Measurements from ENCODE around the gene SBF2.
"Not testable (repeated sequence)": the region's sequence is repeated elsewhere in the genome, so short reads cannot be mapped to it uniquely, and the experiment has no call there.

Gene SBF2

DNA sequence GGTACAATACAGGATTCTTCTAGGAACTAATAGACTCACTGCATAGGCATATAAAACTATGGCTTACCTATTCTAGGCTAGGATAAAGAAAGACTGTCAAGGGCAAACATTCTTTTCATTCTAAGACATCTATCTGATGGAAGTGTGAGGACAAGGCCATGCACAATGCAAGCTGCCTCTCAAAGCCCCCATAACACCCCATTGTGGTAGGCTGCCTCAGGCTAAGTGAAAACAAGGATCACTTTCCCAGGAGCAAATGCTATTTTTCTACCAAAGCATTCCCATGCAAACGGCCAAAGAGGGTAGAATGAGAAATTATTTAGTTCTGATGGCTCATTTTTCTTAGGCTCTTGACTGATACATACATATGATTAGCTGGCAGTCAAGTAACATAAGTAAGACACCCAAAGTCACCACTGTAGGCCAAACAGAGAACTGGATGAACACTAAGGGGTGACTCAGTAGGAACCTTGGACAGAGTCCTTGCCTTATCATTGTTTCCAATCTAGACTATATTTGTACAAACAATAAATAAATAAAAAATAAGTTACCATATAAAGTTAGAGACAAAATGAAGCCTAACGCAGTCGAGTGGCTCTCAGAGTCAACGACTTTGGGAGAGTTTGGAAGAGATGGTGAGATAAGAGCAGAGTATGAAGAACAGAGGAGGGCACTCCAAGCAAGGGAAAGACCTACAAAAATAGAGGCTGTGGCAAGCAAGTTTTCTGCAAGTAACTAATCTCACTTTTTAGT lies 303.6 kb downstream of the SBF2 start:
- no peak for DNase-seq (ENCODE audit: low read depth)
- TF ChIP-seq CTCF (IDR thresholded peaks at IDR 0.05; ENCODE audit: insufficient read depth, low read depth, low read length, missing control alignments): peak; percentile 12
- H3K4me3 ChIP-seq (ENCODE audit: low read length): no peak overlapping the region

DNA sequence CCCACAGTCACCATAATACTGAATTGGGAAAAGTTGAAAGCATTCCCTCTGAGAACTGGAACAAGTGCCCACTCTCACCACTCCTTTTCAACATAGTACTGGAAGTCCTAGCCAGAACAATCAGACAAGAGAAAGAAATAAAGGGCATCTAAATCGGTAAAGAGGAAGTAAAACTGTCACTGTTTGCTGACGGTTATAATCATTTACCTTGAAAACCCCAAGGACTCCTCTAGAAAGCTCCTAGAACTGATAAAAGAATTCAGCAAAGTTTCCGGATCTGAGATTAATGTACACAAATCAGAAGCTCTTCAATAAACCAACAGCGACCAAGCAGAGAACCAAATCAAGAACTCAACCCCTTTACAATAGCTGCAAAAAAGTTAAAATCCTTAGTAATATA lies 306.7 kb downstream of the SBF2 start:
- not testable (repeated sequence) for DNase-seq (ENCODE audit: low read depth); H3K4me3 ChIP-seq (ENCODE audit: low read length)

DNA sequence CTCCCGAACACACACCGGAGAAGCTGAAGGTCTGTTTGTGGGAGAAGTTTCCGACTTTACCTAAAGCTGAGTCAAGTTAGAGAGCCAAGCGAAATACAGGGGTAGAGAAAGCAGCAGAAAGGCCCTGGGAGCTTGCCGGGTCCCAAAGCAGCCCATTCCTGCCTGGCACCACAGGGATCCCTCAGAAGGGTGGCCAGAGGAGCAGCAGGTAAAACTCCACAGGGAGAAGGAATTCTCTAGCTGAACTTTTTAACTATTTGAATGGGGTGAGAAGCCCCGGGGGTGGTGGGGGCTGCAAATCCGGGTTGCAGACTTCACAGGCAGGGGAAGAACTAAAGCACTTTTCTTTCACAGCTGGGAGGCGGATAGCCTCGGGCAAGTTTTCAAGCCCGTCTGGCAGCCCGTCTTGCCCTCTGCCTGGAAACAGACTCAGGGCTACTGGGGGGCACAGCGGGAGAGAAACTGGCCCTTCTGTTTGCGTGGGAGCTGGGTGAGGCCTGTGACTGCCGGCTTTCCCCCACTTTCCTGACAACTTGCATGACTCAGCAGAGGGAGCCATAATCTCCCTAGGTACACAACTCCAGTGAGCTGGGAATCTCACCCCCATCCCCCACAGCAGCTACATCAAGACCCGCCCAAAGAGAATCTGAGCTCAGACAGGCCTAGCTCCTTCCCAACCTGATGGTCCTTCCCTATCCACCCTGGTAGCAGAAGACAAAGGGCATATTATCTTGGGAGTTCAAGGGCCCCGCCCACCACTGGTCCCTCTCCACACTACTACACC lies 311.0 kb downstream of the SBF2 start:
- DNase-seq (ENCODE audit: low read depth): peak; percentile 68
- H3K4me3 ChIP-seq (ENCODE audit: low read length): no peak overlapping the region
- no peak for TF ChIP-seq CTCF (IDR thresholded peaks at IDR 0.05; ENCODE audit: insufficient read depth, low read depth, low read length, missing control alignments)

DNA sequence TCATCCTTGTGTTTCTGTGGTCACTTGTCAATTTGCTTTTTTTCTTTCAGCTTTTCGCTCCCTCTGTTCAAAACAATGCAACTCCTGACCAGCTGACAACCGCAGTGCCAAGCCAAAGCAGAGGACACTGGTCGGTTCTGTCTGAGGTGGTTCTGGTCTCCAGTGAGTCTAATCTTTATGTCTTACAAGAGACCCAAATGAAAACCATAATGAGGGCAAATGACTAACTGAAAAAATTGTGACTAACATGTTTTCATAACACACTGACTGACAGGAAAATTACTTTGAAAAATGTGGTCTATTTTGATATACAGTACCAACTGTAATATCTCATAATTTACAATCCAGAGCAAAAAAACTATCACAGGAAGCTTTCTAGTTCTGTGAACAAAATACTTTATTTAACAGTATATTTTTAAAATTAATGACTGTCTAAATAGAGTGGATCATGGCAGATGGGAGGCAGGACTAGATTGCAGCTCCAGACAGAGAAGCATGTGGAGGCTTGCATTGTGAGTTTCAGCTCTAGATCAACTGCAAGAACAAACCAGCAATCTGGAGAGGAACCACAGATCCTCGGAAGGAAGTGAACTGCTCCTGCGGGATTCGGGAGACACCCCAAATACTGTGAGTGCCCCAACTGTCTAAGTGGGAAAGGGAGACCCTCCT lies 311.8 kb downstream of the SBF2 start:
- TF ChIP-seq CTCF (IDR thresholded peaks at IDR 0.05; ENCODE audit: insufficient read depth, low read depth, low read length, missing control alignments): no peak
- DNase-seq (ENCODE audit: low read depth): peak; percentile 84
- H3K4me3 ChIP-seq (ENCODE audit: low read length): no peak overlapping the region

DNA sequence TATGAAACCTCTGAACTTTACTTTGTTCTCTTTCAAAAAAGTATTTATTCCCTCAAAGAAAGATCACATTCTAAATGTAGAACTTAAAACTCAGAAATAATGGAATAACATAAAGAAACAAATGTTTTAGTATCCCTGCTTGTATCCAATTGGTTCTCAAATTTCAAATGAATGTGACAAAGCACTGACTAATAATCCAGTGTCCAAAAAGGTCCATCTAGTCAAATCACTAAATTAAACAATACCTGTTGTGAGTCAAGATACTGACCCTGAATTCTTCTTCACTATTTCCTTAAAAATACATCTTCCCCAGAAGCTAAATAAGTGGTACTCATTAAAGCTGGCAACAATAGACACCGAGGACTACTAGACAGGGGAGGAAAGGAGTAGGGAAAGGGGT lies 313.1 kb downstream of the SBF2 start:
- no peak for TF ChIP-seq CTCF (IDR thresholded peaks at IDR 0.05; ENCODE audit: insufficient read depth, low read depth, low read length, missing control alignments)
- no peak overlapping the region for H3K4me3 ChIP-seq (ENCODE audit: low read length)
- no peak for DNase-seq (ENCODE audit: low read depth)

GRCh38 chr11:9977554-9977953 lies 316.5 kb downstream of the SBF2 start:
- TF ChIP-seq CTCF (IDR thresholded peaks at IDR 0.05; ENCODE audit: insufficient read depth, low read depth, low read length, missing control alignments): no peak
- DNase-seq (ENCODE audit: low read depth): no peak
- H3K4me3 ChIP-seq (ENCODE audit: low read length): no peak overlapping the region

- no peak overlapping the region for H3K4me3 ChIP-seq (ENCODE audit: low read length)
- no peak for DNase-seq (ENCODE audit: low read depth)
- no peak for TF ChIP-seq CTCF (IDR thresholded peaks at IDR 0.05; ENCODE audit: insufficient read depth, low read depth, low read length, missing control alignments)
Measured at GRCh38 chr11:9974375-9974774, 319.6 kb downstream of the SBF2 start.
